Activated naive CD4-positive, alpha-beta T cell treated with anti-CD3 and anti-CD28 coated beads, Interleukin-2, amount 10 ng/mL, durations not matched to agents 5 hours and 36 hours (primary cell): Measurements from ENCODE around the gene GAS2L2. TPM values are rescaled to one million over a fixed set of nuclear protein-coding genes. Genes with fewer than 3 reads are reported as not detected.

Experiments
- total RNA-seq, 2 experiments: library from RNA; stranded (reverse); gene quantifications; one replicate each; pipeline ENCODE4 v1.2.3, GENCODE V29; 2021

The GAS2L2 gene
- total RNA-seq = not detected

DNA sequence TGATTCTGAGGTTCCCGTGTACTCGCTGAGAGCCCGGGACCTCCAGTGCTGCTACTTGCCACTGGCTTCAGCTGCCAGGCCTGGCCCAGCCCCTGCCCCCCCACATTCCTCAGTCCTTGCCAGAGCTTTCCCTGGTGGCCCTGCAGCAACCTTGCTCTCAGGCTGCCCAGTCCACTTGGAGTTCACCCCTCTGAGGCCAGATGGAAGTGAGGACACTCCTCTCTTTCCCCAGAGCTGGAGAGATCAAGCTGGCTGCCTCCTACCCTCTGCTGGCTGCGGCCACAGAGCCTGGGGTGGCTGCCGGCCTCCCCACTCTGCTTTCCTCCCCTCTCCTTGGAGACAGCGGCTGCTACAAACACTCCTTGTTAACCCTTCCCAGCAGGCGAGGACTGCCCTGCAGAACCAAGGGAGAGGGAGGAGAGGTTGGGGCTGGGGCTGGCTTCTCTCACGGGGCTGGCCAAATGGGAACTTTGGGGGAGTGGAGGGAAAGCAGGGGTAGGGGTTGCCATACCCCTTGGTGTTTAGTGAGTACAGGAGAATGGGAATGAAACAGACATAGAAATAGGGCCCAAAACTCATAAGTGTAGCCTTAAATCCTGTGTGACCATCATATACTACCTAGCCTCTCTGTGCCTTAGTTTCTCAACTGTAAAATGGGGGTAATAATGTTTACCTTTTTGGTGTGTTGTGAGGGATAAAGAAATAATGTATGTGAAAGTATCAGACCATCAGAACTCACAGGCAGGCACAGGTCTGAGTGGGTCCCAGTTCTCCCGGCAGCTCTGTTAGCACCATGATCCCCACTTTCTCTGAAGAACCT, at the start of gene GAS2L2:
Gene GAS2L2 (minus strand): TSS at position 295 of the 820 bp plus-strand sequence. CDS start 389 bp downstream, outside the sequence.

DNA sequence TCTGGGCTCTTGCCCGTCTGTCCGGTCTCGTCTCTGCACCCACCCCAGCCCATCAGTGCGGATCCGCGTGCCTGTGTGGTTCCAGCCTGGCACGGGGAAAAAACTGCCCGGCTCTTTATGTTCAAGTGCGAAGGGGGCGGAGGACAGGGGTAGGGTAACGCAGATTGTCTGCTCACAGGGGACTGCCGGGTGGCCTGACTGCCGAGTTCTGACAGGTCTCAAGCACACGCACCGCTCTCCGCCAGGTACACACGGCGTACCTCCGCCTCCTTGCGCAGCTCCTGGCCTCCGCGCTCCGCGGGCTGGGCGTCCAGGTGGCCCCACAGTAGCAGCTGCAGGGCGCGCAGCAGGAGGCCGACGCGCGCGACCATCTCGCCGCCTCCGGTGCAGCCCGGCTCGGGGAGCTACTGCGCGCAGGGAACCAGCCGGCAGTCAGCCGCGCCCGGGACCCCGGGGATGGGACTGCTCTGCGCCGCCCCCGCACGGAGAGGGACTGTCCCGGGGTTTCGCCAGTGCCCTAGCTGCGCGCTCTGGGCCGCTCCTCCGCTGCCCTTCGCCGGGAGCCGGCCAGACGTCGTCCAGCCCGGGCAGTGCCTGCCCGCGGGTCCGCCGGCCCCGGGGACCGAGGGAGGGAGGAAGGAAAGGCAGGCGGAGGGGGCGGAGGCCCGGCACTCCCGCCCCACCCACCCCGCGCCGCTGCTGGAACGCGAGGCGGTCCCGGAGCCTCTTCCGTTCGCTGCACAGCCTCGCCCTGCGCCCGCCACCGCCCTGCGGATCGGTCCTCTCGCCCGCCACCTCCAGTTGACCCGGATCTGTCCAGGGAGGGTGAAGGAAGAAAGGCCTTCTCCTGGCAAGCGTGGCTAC, 42.2 kb upstream of the GAS2L2 start, which contains the start of gene MMP28:
Gene MMP28 (minus strand): TSS at position 635 of the 864 bp plus-strand sequence. CDS start 264 bp downstream, at position 371.

DNA sequence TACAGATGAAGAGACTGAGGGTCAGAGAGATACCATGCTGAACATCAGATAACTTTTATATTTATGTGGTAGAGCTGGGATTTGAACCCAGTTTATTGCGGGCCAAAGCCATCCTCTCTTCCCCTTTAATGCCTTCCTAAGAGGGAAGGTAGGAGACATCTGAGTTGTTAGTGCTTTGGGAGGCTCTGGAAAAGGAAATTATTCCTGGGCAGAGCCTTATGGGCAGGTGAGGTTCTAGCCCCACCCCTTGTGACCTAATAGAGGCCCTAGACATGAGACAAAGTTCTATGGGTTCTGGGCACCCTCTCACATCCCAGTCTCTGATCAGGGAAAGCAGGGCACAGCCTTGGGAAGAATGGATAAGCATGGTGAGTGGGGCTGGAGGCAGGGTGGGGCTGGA, 7.5 kb upstream of the GAS2L2 start, which contains the start of gene C17orf50:
Gene C17orf50 (plus strand): TSS at position 301 of the 400 bp plus-strand sequence. CDS start 55 bp downstream, at position 356.

DNA sequence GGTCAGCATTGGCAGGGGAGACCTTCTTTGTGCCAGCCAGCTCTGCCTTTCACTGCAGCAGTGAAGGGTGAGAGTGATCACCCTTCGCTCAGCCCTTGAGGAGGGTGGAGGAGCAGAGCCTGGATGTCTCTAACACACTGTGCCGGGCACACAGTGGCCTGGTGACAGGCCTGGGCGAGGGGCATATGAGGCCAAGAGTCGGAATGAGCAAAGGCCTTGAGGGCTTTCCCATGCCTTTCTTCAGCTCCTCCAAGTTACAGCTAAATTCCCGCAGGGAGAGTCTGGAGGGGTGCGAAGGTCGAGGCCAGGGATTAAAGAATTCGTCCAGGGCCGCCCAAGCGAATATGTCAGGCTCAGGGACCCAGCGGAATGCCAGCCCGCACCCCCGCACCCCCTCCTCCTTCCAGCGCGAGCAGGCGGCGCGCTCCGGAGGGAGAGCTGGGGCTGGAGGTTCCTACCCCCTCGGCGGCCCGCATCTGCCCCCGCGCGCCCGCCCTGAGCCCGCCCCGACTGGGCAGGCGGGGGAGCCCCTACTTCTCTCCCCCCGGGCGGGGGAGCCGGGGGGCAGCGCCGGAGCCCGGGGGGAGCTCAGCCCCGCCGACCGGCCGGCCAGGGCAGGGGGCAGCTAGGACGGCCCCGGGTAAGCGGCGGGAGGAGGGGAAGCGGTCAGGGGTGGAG, 21.7 kb downstream of the GAS2L2 start, which contains the start of gene RASL10B:
Gene RASL10B (plus strand): TSS at position 401 of the 678 bp plus-strand sequence. CDS start 3,546 bp downstream, outside the sequence.

Other genes starting within 250 kb of the GAS2L2 start
- gene SLFN12L, start 215.6 kb downstream of the GAS2L2 start, total RNA-seq = 10 to 100 TPM; 95.3 to 99.0 TPM
- not detected for gene SLFN14, start 192.4 kb downstream of the GAS2L2 start, total RNA-seq
- gene PEX12, start 174.7 kb downstream of the GAS2L2 start, total RNA-seq = 1 to 10 TPM; 3.2 to 3.4 TPM
- 100 to 1,000 TPM; 133 to 135 TPM for gene AP2B1, start 165.9 kb downstream of the GAS2L2 start, total RNA-seq
- gene RASL10B, start 21.6 kb downstream of the GAS2L2 start, total RNA-seq = under 1 TPM in 1 of 2 experiments, not detected in 1; 0.39 TPM
- not detected for gene C17orf50, start 7.6 kb upstream of the GAS2L2 start, total RNA-seq
- under 1 TPM in 1 of 2 experiments, not detected in 1; 0.43 TPM for gene MMP28, start 42.4 kb upstream of the GAS2L2 start, total RNA-seq
- 100 to 1,000 TPM; 239 to 249 TPM for gene TAF15, start 56.2 kb upstream of the GAS2L2 start, total RNA-seq
- gene HEATR9, start 115.7 kb upstream of the GAS2L2 start, total RNA-seq = under 1 TPM in 1 of 2 experiments, not detected in 1; 0.22 TPM
- 10 to 100 TPM; 30.5 to 32.7 TPM for gene CCL5, start 127.1 kb upstream of the GAS2L2 start, total RNA-seq
- gene RDM1, start 177.5 kb upstream of the GAS2L2 start, total RNA-seq = 10 to 100 TPM in 1 of 2 experiments, 1 to 10 TPM in 1; 9.1 to 10.5 TPM
- gene LYZL6, start 190.5 kb upstream of the GAS2L2 start, total RNA-seq = not detected
- gene CCL16, start 228.3 kb upstream of the GAS2L2 start, total RNA-seq = not detected
- not detected for gene CCL14, start 233.5 kb upstream of the GAS2L2 start, total RNA-seq
- gene CCL15, start 248.3 kb upstream of the GAS2L2 start, total RNA-seq = not detected